OCI-LY7 (cell line): ENCODE measurements around the gene DUOX1.

Experiments
- CTCF ChIP-seq: fragments of 200-600 bp; sonication (generic); conservative IDR thresholded peaks from 2 replicates; pipeline ENCODE4 v1.5.1; 2014; ENCODE audit warnings: mild to moderate bottlenecking, antibody characterized with exemption, low read length, moderate library complexity, mixed read lengths
- EZH2phosphoT487 ChIP-seq: fragments of 200-600 bp; sonication (generic); IDR thresholded peaks from 2 replicates; pipeline ENCODE4 v1.6.1; 2018; ENCODE audit warnings: low read depth, borderline replicate concordance, mild to moderate bottlenecking, mixed run types, antibody characterized with exemption, low read length, moderate library complexity, mixed read lengths

GRCh38 chr15:45095661-45096060 is 34.1 kb upstream of the DUOX1 start:
- TF ChIP-seq CTCF, result no peak
- TF ChIP-seq EZH2phosphoT487, result no peak
